K562 (cell line): ENCODE measurements around the gene DNAAF8. TPM values are rescaled to one million over a fixed set of nuclear protein-coding genes. Genes with fewer than 3 reads are reported as not detected.

Source experiments
- CBFA2T2 ChIP-seq: fragments of 450-650 bp; conservative IDR thresholded peaks from 2 replicates; pipeline ENCODE4 v1.6.1; 2017; ENCODE audit warnings: mild to moderate bottlenecking
- CHD7 ChIP-seq: fragments of 200-600 bp; sonication (generic); IDR thresholded peaks from one replicate; pipeline ENCODE4 v1.6.1; 2012; ENCODE audit warnings: mild to moderate bottlenecking, low read depth, low read length, inconsistent platforms
- CUX1 ChIP-seq: fragments of 200-800 bp; sonication (Bioruptor generic); IDR thresholded peaks from 2 replicates; pipeline ENCODE4 v1.6.1; 2016; ENCODE audit warnings: missing genetic modification characterization, missing compliant biosample characterization
- ETV5 ChIP-seq: sonication (generic); formaldehyde crosslinking; IDR thresholded peaks from 2 replicates; pipeline ENCODE4 v1.4.0; 2020; ENCODE audit warnings: low read depth, mild to moderate bottlenecking, missing genetic modification reagents
- FOXK1 ChIP-seq: sonication (generic); formaldehyde crosslinking; IDR thresholded peaks from 2 replicates; pipeline ENCODE4 v1.8.0; 2022; ENCODE audit warnings: missing genetic modification reagents, mild to moderate bottlenecking, borderline replicate concordance
- GABPB1 ChIP-seq: sonication (generic); formaldehyde crosslinking; IDR thresholded peaks from 2 replicates; pipeline ENCODE4 v1.8.0; 2022; ENCODE audit warnings: mild to moderate bottlenecking, missing genetic modification reagents
- HNRNPK ChIP-seq: fragments of 200-400 bp; formaldehyde crosslinking; IDR thresholded peaks from one replicate; pipeline ENCODE4 v1.6.1; 2018; ENCODE audit warnings: mild to moderate bottlenecking, low read depth, low read length; ENCODE audit not compliant: poor library complexity, severe bottlenecking
- MBD2 ChIP-seq: sonication (generic); IDR thresholded peaks from 2 replicates; pipeline ENCODE4 v1.6.1; 2016; ENCODE audit warnings: low read depth, borderline replicate concordance
- PPARD ChIP-seq: fragments of 250-450 bp; sonication (Bioruptor Pico); IDR thresholded peaks from 2 replicates; pipeline ENCODE4 v1.8.0; 2022; ENCODE audit warnings: inconsistent platforms, mild to moderate bottlenecking, moderate library complexity
- XRCC4 ChIP-seq: IDR thresholded peaks from one replicate; pipeline ENCODE4 v1.6.1; 2011; ENCODE audit not compliant: insufficient read depth, insufficient read length; ENCODE audit errors: extremely low read depth
- ZNF12 ChIP-seq: sonication (generic); formaldehyde crosslinking; IDR thresholded peaks from 2 replicates; pipeline ENCODE4 v1.4.0; 2020; ENCODE audit warnings: mild to moderate bottlenecking, missing genetic modification reagents
- polyA plus RNA-seq, 8 experiments: library from polyadenylated mRNA; depleted of rRNA in 4 of 8; stranded (reverse) in 5 of 8; unstranded in 3 of 8; fragments of >200 nt; fragmentation: Nextera tagmentation in 2 of 8; fragmentation: Illumina TruSeq in 1 of 8; extraction: Ambion mirVana in 2 of 8; extraction: Trizol in 1 of 8; gene quantifications; 2 replicates each; pipeline versions ENCODE4 v1.2.1 to v1.2.3, GENCODE V29; 2011 to 2014; ENCODE audit warnings: inconsistent platforms in 1 of 8, missing spikeins in 1 of 8
- total RNA-seq, 7 experiments: library from RNA; depleted of rRNA in 6 of 7; stranded (reverse); fragments of >200 nt in 6 of 7; fragmentation: Illumina TruSeq in 2 of 7; extraction: Trizol in 2 of 7; gene quantifications; 2 replicates each; pipeline versions ENCODE4 v1.2.1 to v1.2.3, GENCODE V29; 2011 to 2021; ENCODE audit warnings: low replicate concordance in 1 of 7

Gene DNAAF8
- total and polyA plus RNA-seq, 9 of the 15 experiments (the other 6 are each of a cell fraction or from before 2014, with no cell fraction given): 0.04 to 0.12 (median 0.10) TPM; not detected in 6

DNA sequence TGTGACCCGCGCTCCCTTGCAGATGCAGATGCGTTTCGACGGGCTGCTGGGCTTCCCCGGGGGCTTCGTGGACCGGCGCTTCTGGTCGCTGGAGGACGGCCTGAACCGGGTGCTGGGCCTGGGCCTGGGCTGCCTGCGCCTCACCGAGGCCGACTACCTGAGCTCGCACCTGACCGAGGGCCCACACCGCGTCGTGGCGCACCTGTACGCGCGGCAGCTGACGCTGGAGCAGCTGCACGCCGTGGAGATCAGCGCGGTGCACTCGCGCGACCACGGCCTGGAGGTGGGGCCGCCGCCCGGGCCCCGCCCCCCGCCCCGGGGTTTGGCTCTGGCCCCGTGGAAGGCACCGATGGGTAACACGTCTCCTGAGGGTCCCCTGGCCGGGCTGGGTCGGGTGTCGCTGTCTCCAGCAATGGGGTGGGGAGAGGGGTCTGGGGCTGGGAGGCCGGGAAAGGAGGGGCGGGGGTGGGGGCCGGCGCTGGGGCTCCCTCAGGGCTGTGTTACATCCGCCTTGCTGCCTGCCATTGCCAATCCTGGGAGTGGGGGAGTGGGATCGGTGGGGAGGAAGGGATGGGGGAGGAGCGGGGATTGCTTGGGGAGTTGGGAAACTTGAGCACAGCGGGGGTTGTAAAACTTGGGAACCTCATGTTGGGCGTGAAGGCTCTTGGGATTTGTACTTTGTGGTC lies 40.2 kb upstream of the DNAAF8 start (continued):
- TF ChIP-seq CUX1 (CRISPR knock-in tag): no peak
- peak; percentile 56 for TF ChIP-seq CHD7
- no peak for TF ChIP-seq FOXK1
- no peak for TF ChIP-seq XRCC4
- peak; percentile 61 for TF ChIP-seq HNRNPK
- TF ChIP-seq ETV5: no peak
- no peak for TF ChIP-seq GABPB1 (CRISPR knock-in tag)
- TF ChIP-seq MBD2: 0 out of 2 replicates have a peak, but pooled peaks have one; percentile 0
- no peak for TF ChIP-seq ZNF12
- no peak for TF ChIP-seq PPARD
- no peak for TF ChIP-seq CBFA2T2
